GM23338 (cell line): ENCODE measurements around the gene MAPT. TPM values are rescaled to one million over a fixed set of nuclear protein-coding genes. Genes with fewer than 3 reads are reported as not detected.

Experiments used
- ATAC-seq: fragments of 200-7000 bp; cut with Tn5 transposase; 3 replicates; pipeline ENCODE4 v1.9.1; 2020
- DNase-seq: peaks from one replicate; pipeline ENCODE4 v3.0.0-alpha.2; 2015; ENCODE audit warnings: low spot score
- H2AFZ ChIP-seq: fragments of 200-600 bp; sonication (generic); 2 replicates; pipeline ENCODE4 v1.8.0; 2016; ENCODE audit warnings: antibody characterized with exemption, mild to moderate bottlenecking, moderate library complexity
- H3F3A ChIP-seq: fragments of 200-600 bp; sonication (generic); replicated peaks from 2 replicates; pipeline ENCODE4 v1.8.0; 2017; ENCODE audit warnings: antibody characterized with exemption, mixed run types, low read depth
- H3K27ac ChIP-seq: fragments of 200-600 bp; sonication (generic); 2 replicates; pipeline ENCODE4 v1.6.1; 2016; ENCODE audit warnings: low read depth
- H3K27me3 ChIP-seq: fragments of 200-600 bp; sonication (generic); 2 replicates; pipeline ENCODE4 v1.8.0; 2016; ENCODE audit warnings: mild to moderate bottlenecking, mixed run types, moderate library complexity; ENCODE audit not compliant: insufficient read depth
- H3K36me3 ChIP-seq: fragments of 200-600 bp; sonication (generic); 2 replicates; pipeline ENCODE4 v1.8.0; 2016; ENCODE audit warnings: mild to moderate bottlenecking; ENCODE audit not compliant: insufficient read depth
- H3K4me1 ChIP-seq: fragments of 200-600 bp; sonication (generic); 2 replicates; pipeline ENCODE4 v1.8.0; 2016; ENCODE audit warnings: mild to moderate bottlenecking, moderate library complexity; ENCODE audit not compliant: insufficient read depth
- H3K4me2 ChIP-seq: fragments of 200-600 bp; sonication (generic); 2 replicates; pipeline ENCODE4 v1.7.1; 2017; ENCODE audit warnings: mixed run types
- H3K4me3 ChIP-seq: fragments of 200-600 bp; sonication (generic); 2 replicates; pipeline ENCODE4 v1.6.1; 2016; ENCODE audit warnings: mixed run types
- H3K79me2 ChIP-seq: fragments of 200-600 bp; sonication (generic); replicated peaks from 2 replicates; pipeline ENCODE4 v1.8.0; 2017; ENCODE audit warnings: mild to moderate bottlenecking; ENCODE audit not compliant: insufficient read depth
- H3K9me2 ChIP-seq: fragments of 200-600 bp; sonication (generic); 2 replicates; pipeline ENCODE4 v1.8.0; 2017; ENCODE audit not compliant: insufficient read depth
- H4K20me1 ChIP-seq: fragments of 200-600 bp; sonication (generic); replicated peaks from 2 replicates; pipeline ENCODE4 v1.8.0; 2017; ENCODE audit warnings: mild to moderate bottlenecking; ENCODE audit not compliant: insufficient read depth
- H3K27ac Mint-ChIP-seq: 2 replicates; pipeline ENCODE4 v1.8.0; 2020; ENCODE audit warnings: inconsistent platforms, mild to moderate bottlenecking, moderate library complexity, mixed read lengths
- H3K27me3 Mint-ChIP-seq: 3 replicates; pipeline ENCODE4 v1.8.0; 2022; ENCODE audit warnings: low read depth, mild to moderate bottlenecking, moderate library complexity, mixed read lengths, inconsistent platforms; ENCODE audit not compliant: insufficient read depth, poor library complexity
- H3K36me3 Mint-ChIP-seq: 3 replicates; pipeline ENCODE4 v1.8.0; 2021; ENCODE audit warnings: low read depth, mild to moderate bottlenecking, inconsistent platforms, moderate library complexity, mixed read lengths
- H3K4me1 Mint-ChIP-seq: 3 replicates; pipeline ENCODE4 v1.8.0; 2020; ENCODE audit warnings: mild to moderate bottlenecking, inconsistent platforms, mixed read lengths
- H3K4me3 Mint-ChIP-seq: 3 replicates; pipeline ENCODE4 v1.8.0; 2021; ENCODE audit warnings: moderate library complexity, mild to moderate bottlenecking, inconsistent platforms, mixed read lengths
- H3K9me3 Mint-ChIP-seq: 3 replicates; pipeline ENCODE4 v1.8.0; 2020; ENCODE audit warnings: moderate library complexity, mild to moderate bottlenecking, inconsistent platforms, mixed read lengths
- CTCF ChIP-seq, 2 experiments: fragments of 200-600 bp in 1 of 2; sonication (generic) in 1 of 2; conservative IDR thresholded peaks; 2 replicates each; pipeline versions ENCODE4 v1.5.1 to v1.6.1; 2016 to 2017; ENCODE audit warnings: antibody characterized with exemption in 2 of 2, low read depth in 2 of 2, mild to moderate bottlenecking in 2 of 2, moderate library complexity in 1 of 2
- EZH2 ChIP-seq: fragments of 200-600 bp; sonication (generic); IDR thresholded peaks from one replicate; pipeline ENCODE4 v1.8.0; 2017; ENCODE audit warnings: antibody characterized with exemption, mild to moderate bottlenecking, low read depth; ENCODE audit not compliant: unreplicated experiment
- polyA plus RNA-seq: library from polyadenylated mRNA; unstranded; fragments of >200 nt; fragmentation: Nextera tagmentation; extraction: Ambion mirVana; gene quantifications from 2 replicates; pipeline ENCODE4 v1.2.1, GENCODE V29; 2016
- total RNA-seq: library from RNA; depleted of rRNA; stranded (reverse); fragments of >200 nt; shearing (Covaris generic); gene quantifications from 2 replicates; pipeline ENCODE4 v1.2.3, GENCODE V29; 2014
- TF ChIP-seq, protein P1 (sequence below): fragments of 250-450 bp; sonication (Bioruptor Pico); IDR thresholded peaks from 2 replicates; pipeline ENCODE4 v1.5.0; 2020; ENCODE audit warnings: mild to moderate bottlenecking, moderate library complexity

MAPT gene
- total and polyA plus RNA-seq, 2 experiments from 2014 or later = 1.1 to 2.1 TPM

DNA sequence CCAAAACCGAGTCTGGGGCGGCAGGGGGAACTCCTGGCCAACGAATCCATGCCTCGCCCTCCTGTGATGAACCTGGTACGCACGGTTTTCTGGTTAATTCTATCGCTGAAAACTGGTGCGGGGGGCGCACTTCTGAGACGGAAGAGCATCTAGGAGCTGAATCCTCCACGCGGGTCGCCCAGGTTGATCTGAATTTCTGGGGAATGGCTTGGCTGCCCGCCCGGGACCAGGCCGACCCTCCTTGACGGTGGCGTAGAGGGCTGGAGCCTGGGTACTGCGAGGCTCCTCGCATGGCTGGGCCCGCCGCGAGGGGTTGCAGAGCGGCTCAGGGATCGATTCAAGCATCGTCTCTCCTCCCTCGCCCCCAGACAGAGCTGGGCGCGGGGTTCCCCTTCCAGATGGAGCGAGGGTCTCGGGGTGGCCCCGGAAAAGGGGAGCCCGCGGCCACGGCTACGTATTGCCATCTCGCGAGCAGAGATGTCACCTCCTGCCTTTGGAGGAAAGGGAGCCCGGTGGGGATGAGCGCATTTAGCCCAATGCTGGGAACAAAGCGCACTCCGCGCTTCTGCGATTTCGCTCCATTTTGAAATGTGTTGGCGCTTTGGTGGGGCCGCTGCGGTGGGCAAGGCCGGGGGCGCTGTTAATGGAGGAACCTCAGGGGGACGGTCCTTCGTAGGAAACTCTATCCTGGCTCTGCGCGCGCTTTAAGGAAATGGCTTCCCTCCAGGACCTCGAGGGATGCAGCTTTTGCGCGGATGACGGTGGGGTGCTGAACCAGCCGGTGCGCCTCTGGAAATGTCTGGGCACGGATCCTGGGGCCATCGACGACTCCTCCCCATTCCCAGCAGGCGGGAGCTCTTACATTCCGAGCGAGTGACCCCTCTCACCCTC is 2.7 kb downstream of the MAPT start:
- Histone ChIP-seq H2AFZ (peak overlapping the region; percentile 98), H3F3A (no peaks in the 10 kb centered on the region), H3K4me2 (peak overlapping the region; percentile 99), H3K36me3 (no peaks in the 10 kb centered on the region), H4K20me1 (no peaks in the 10 kb centered on the region), H3K4me3 (peak overlapping the region; percentile 85), H3K4me1 (peaks cover 4% of the 10 kb centered on the region), H3K9me2 (no peaks in the 10 kb centered on the region), H3K79me2 (no peaks in the 10 kb centered on the region), H3K27me3 (peaks cover 83% of the 10 kb centered on the region), H3K27ac (no peak overlapping the region)
- Mint-ChIP-seq H3K27me3 (peaks cover 77% of the 10 kb centered on the region), H3K36me3 (no peaks in the 10 kb centered on the region), H3K4me1 (peaks cover 15% of the 10 kb centered on the region; the same call in 2 of the 3 replicates), H3K27ac (no peak overlapping the region), H3K4me3 (peak overlapping the region; percentile 80), H3K9me3 (peaks cover 4% of the 10 kb centered on the region; the same call in 1 of the 3 replicates)
- ATAC-seq = peak; percentile 33
- peak; percentile 86 for DNase-seq
- TF ChIP-seq EZH2 (peak; percentile 84), CTCF (conservative IDR thresholded peaks at IDR 0.05; ENCODE audit: low read depth in 2 of 2) (peak; percentile 21 to 42; a peak in 3 of 4 replicates)
- TF ChIP-seq, protein P1, sequence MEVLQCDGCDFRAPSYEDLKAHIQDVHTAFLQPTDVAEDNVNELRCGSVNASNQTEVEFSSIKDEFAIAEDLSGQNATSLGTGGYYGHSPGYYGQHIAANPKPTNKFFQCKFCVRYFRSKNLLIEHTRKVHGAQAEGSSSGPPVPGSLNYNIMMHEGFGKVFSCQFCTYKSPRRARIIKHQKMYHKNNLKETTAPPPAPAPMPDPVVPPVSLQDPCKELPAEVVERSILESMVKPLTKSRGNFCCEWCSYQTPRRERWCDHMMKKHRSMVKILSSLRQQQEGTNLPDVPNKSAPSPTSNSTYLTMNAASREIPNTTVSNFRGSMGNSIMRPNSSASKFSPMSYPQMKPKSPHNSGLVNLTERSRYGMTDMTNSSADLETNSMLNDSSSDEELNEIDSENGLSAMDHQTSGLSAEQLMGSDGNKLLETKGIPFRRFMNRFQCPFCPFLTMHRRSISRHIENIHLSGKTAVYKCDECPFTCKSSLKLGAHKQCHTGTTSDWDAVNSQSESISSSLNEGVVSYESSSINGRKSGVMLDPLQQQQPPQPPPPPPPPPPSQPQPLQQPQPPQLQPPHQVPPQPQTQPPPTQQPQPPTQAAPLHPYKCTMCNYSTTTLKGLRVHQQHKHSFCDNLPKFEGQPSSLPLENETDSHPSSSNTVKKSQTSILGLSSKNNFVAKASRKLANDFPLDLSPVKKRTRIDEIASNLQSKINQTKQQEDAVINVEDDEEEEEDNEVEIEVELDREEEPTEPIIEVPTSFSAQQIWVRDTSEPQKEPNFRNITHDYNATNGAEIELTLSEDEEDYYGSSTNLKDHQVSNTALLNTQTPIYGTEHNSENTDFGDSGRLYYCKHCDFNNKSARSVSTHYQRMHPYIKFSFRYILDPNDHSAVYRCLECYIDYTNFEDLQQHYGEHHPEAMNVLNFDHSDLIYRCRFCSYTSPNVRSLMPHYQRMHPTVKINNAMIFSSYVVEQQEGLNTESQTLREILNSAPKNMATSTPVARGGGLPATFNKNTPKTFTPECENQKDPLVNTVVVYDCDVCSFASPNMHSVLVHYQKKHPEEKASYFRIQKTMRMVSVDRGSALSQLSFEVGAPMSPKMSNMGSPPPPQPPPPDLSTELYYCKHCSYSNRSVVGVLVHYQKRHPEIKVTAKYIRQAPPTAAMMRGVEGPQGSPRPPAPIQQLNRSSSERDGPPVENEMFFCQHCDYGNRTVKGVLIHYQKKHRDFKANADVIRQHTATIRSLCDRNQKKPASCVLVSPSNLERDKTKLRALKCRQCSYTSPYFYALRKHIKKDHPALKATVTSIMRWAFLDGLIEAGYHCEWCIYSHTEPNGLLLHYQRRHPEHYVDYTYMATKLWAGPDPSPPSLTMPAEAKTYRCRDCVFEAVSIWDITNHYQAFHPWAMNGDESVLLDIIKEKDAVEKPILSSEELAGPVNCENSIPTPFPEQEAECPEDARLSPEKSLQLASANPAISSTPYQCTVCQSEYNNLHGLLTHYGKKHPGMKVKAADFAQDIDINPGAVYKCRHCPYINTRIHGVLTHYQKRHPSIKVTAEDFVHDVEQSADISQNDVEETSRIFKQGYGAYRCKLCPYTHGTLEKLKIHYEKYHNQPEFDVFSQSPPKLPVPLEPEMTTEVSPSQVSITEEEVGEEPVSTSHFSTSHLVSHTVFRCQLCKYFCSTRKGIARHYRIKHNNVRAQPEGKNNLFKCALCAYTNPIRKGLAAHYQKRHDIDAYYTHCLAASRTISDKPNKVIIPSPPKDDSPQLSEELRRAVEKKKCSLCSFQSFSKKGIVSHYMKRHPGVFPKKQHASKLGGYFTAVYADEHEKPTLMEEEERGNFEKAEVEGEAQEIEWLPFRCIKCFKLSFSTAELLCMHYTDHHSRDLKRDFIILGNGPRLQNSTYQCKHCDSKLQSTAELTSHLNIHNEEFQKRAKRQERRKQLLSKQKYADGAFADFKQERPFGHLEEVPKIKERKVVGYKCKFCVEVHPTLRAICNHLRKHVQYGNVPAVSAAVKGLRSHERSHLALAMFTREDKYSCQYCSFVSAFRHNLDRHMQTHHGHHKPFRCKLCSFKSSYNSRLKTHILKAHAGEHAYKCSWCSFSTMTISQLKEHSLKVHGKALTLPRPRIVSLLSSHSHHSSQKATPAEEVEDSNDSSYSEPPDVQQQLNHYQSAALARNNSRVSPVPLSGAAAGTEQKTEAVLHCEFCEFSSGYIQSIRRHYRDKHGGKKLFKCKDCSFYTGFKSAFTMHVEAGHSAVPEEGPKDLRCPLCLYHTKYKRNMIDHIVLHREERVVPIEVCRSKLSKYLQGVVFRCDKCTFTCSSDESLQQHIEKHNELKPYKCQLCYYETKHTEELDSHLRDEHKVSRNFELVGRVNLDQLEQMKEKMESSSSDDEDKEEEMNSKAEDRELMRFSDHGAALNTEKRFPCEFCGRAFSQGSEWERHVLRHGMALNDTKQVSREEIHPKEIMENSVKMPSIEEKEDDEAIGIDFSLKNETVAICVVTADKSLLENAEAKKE = no peak
